ENCODE data around the gene ERCC8. TPM values are rescaled to one million over a fixed set of nuclear protein-coding genes. Genes with fewer than 3 reads are reported as not detected.

The ERCC8 gene
- total RNA-seq, 1 experiment from 2014 or later, result 15.1 TPM

- Histone ChIP-seq H3K4me1 (ENCODE audit: control insufficient read depth in 1 of 2, insufficient read depth in 2 of 2, low read length in 2 of 2) (no peaks in the 10 kb centered on the region), H2AFZ (ENCODE audit: low read depth, low read length, poor library complexity, severe bottlenecking) (no peak overlapping the region), H3K4me2 (ENCODE audit: low read length) (no peak overlapping the region), H4K20me1 (ENCODE audit: insufficient read depth) (no peaks in the 10 kb centered on the region), H3K79me2 (ENCODE audit: insufficient read depth, low read length) (no peaks in the 10 kb centered on the region), H3K4me3 (replicated peaks in 1 of 2; ENCODE audit: low read depth in 1 of 2, low read length in 2 of 2) (no peak overlapping the region), H3K27me3 (ENCODE audit: insufficient read depth, low read length) (no peaks in the 10 kb centered on the region), H3K9me3 (ENCODE audit: control insufficient read depth in 1 of 2, insufficient read depth in 1 of 2, low read depth in 1 of 2, low read length in 2 of 2) (no peaks in the 10 kb centered on the region), H3K9ac (ENCODE audit: low read length) (no peak overlapping the region), H3K36me3 (ENCODE audit: control insufficient read depth in 1 of 2, insufficient read depth in 2 of 2, low read length in 2 of 2) (peaks cover 0 to 2% of the 10 kb centered on the region in 2 experiments; a peak in 1 of 4 replicates), H3K9me2 (ENCODE audit: insufficient read depth) (no peaks in the 10 kb centered on the region), H3K27ac (ENCODE audit: low read depth, low read length) (no peak overlapping the region)
- ChIA-PET CTCF (no interaction called here), RAD21 (ENCODE audit: low non-redundant PET in 1 of 2, low total read pairs in 2 of 2, uncharacterized antibody in 2 of 2, unreplicated experiment in 2 of 2) (interaction anchor here in 1 of 2 experiments (0.6 kb wide), 1 partner anchor 30 kb away, joined by 3 read pairs; no protein-coding TSS in a partner anchor), POLR2A (interaction anchor here (1.6 kb wide), 1 partner anchor 197 kb away, joined by 3 read pairs; the partner anchor contains the start of gene DEPDC1B)
- BruUV-seq (replicated peaks), result no TSS peak
- TF ChIP-seq POLR2AphosphoS5 (IDR thresholded peaks at IDR 0.05; ENCODE audit: low read depth, low read length) (no peak), ZFX (IDR thresholded peaks at IDR 0.05) (no peak), CBX3 (IDR thresholded peaks at IDR 0.05; ENCODE audit: low read depth) (no peak), JUND (IDR thresholded peaks at IDR 0.05) (no peak), EGR1 (IDR thresholded peaks at IDR 0.05; ENCODE audit: low read depth) (no peak), SIN3A (IDR thresholded peaks at IDR 0.05; ENCODE audit: low read depth) (no peak), REST (IDR thresholded peaks at IDR 0.05; ENCODE audit: low read depth) (no peak), ATF3 (IDR thresholded peaks at IDR 0.05) (no peak), CEBPB (IDR thresholded peaks at IDR 0.05; ENCODE audit: low read depth) (no peak), TCF7L2 (IDR thresholded peaks at IDR 0.05; ENCODE audit: borderline replicate concordance, extremely low read depth, insufficient read depth, insufficient read length) (no peak), SRF (IDR thresholded peaks at IDR 0.05; ENCODE audit: low read depth) (no peak), YY1 (IDR thresholded peaks at IDR 0.05; ENCODE audit: extremely low read depth, insufficient replicate concordance, low read depth, low read length) (no peak), EZH2phosphoT487 (IDR thresholded peaks at IDR 0.05; ENCODE audit: borderline replicate concordance) (no peak), EZH2 (IDR thresholded peaks at IDR 0.05) (no peak)
- ATAC-seq (no peak), DNase-seq (ENCODE audit: low read depth, low spot score) (no peak)
- intact Hi-C loops (cut with micrococcal nuclease), result no loop called here
Observed at GRCh38 chr5:60896991-60897390, 47.9 kb downstream of the ERCC8 start.
